A673 (cell line): Measurements from ENCODE around the gene FCHSD2. TPM values are rescaled to one million over a fixed set of nuclear protein-coding genes. Genes with fewer than 3 reads are reported as not detected.
"Not testable (repeated sequence)": the region's sequence is repeated elsewhere in the genome, so short reads cannot be mapped to it uniquely, and the experiment has no call there.

Experiments used
- BruUV-seq: library from RNA; stranded (reverse); fragments of 400-500 nt; replicated peaks from 2 replicates; lab custom pipeline; 2021; lab: Mats Ljungman, UMichigan
- CTCF ChIA-PET: fragments of 300-600 bp; sonication (Branson Sonifier 250); formaldehyde crosslinking; loops from one replicate; lab custom pipeline; 2022; ENCODE audit warnings: antibody characterized with exemption; lab: Charles Lee
- POLR2A ChIA-PET: fragments of 300-600 bp; sonication (Branson Sonifier 250); formaldehyde crosslinking; loops from one replicate; lab custom pipeline; 2022; ENCODE audit warnings: antibody characterized with exemption; ENCODE audit not compliant: low non-redundant PET; lab: Charles Lee
- DNase-seq: peaks from one replicate; pipeline ENCODE4 v3.0.0-alpha.2; 2015; ENCODE audit warnings: low spot score
- H3K27ac ChIP-seq: fragments of 200-600 bp; sonication (generic); 2 replicates; pipeline ENCODE4 v1.5.1; 2016; ENCODE audit warnings: mixed run types, low read depth, mild to moderate bottlenecking, mixed read lengths, antibody characterized with exemption, low read length; ENCODE audit not compliant: poor library complexity, severe bottlenecking
- H3K27me3 ChIP-seq: fragments of 200-600 bp; sonication (generic); replicated peaks from 2 replicates; pipeline ENCODE4 v1.6.1; 2017; ENCODE audit warnings: mixed run types, low read depth, mild to moderate bottlenecking, mixed read lengths, antibody characterized with exemption, low read length; ENCODE audit not compliant: insufficient read depth, poor library complexity
- H3K36me3 ChIP-seq: fragments of 200-600 bp; sonication (generic); 2 replicates; pipeline ENCODE4 v1.6.1; 2016; ENCODE audit warnings: mixed run types, mild to moderate bottlenecking, mixed read lengths, antibody characterized with exemption, low read length; ENCODE audit not compliant: insufficient read depth, poor library complexity, severe bottlenecking
- H3K4me1 ChIP-seq: fragments of 200-600 bp; sonication (generic); 2 replicates; pipeline ENCODE4 v1.6.1; 2017; ENCODE audit warnings: mixed run types, mild to moderate bottlenecking, mixed read lengths, antibody characterized with exemption, low read length; ENCODE audit not compliant: insufficient read depth, poor library complexity, severe bottlenecking
- H3K4me3 ChIP-seq: fragments of 200-600 bp; sonication (generic); 2 replicates; pipeline ENCODE4 v1.5.1; 2016; ENCODE audit warnings: low read depth, mixed run types, mild to moderate bottlenecking, mixed read lengths, low read length; ENCODE audit not compliant: poor library complexity, severe bottlenecking
- H3K9me3 ChIP-seq: fragments of 200-600 bp; sonication (generic); 2 replicates; pipeline ENCODE4 v1.6.1; 2016; ENCODE audit warnings: mixed run types, low read depth, mild to moderate bottlenecking, mixed read lengths, antibody characterized with exemption, low read length; ENCODE audit not compliant: poor library complexity, severe bottlenecking
- EZH2 ChIP-seq: fragments of 200-600 bp; sonication (generic); IDR thresholded peaks from 2 replicates; pipeline ENCODE4 v1.6.1; 2017; ENCODE audit warnings: borderline replicate concordance, low read depth, mild to moderate bottlenecking, mixed read lengths, antibody characterized with exemption, low read length; ENCODE audit not compliant: poor library complexity, severe bottlenecking
- intact Hi-C: fragments of 100-400 bp; cut with micrococcal nuclease; formaldehyde crosslinking; loops from one replicate; pipeline ENCODE4 v1.10.0; 2022; ENCODE audit not compliant: unreplicated experiment
- total RNA-seq: library from RNA; stranded (reverse); gene quantifications from 2 replicates; pipeline ENCODE4 v1.2.3, GENCODE V29; 2021
- TF ChIP-seq, protein P1 (sequence below): fragments of 300-800, 200-600 bp; sonication (generic); conservative IDR thresholded peaks from 2 replicates; pipeline ENCODE4 v1.5.1; 2017; ENCODE audit warnings: low read depth, mild to moderate bottlenecking, antibody characterized with exemption, low read length, moderate library complexity, mixed read lengths

FCHSD2 gene
- total RNA-seq, 1 experiment from 2014 or later = 44.7 TPM

GRCh38 chr11:72829178-72829577 lies 312.9 kb downstream of the FCHSD2 start:
- TF ChIP-seq, protein P1, sequence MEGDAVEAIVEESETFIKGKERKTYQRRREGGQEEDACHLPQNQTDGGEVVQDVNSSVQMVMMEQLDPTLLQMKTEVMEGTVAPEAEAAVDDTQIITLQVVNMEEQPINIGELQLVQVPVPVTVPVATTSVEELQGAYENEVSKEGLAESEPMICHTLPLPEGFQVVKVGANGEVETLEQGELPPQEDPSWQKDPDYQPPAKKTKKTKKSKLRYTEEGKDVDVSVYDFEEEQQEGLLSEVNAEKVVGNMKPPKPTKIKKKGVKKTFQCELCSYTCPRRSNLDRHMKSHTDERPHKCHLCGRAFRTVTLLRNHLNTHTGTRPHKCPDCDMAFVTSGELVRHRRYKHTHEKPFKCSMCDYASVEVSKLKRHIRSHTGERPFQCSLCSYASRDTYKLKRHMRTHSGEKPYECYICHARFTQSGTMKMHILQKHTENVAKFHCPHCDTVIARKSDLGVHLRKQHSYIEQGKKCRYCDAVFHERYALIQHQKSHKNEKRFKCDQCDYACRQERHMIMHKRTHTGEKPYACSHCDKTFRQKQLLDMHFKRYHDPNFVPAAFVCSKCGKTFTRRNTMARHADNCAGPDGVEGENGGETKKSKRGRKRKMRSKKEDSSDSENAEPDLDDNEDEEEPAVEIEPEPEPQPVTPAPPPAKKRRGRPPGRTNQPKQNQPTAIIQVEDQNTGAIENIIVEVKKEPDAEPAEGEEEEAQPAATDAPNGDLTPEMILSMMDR = no peak
- TF ChIP-seq EZH2 = no peak
- CTCF ChIA-PET = no interaction called here
- Histone ChIP-seq H3K4me3 (no peak overlapping the region), H3K27ac (no peak overlapping the region), H3K27me3 (no peaks in the 10 kb centered on the region), H3K9me3 (no peaks in the 10 kb centered on the region), H3K36me3 (no peaks in the 10 kb centered on the region), H3K4me1 (no peaks in the 10 kb centered on the region)
- intact Hi-C loops = no loop called here
- no peak for DNase-seq
- no TSS peak for BruUV-seq
- POLR2A ChIA-PET = no interaction called here

DNA sequence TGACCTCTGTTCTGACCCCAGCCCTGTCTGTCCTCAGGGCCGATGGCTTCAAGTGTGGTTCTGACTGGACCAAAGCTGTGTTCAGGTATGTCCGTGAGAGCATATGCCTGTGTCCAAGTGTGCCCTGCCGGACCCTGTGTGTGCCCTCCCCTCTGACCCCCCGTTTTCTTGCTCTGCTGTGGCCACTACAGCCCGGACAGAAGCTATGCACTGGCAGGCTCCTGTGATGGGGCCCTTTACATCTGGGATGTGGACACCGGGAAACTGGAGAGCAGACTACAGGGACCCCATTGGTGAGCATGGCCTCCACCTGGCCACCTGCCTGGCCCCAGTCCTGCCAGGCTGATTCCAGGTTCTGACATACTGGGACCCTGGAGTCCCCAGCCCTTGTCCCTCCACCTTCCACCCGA lies 313.4 kb downstream of the FCHSD2 start:
- POLR2A ChIA-PET = no interaction called here
- intact Hi-C loops = no loop called here

GRCh38 chr11:72828081-72828567 lies 314.0 kb downstream of the FCHSD2 start:
- H3K4me1 ChIP-seq = no peaks in the 10 kb centered on the region
- CTCF ChIA-PET = interaction anchor here (0.5 to 1.3 kb wide), 3 partner anchors 21 to 833 kb away, joined by 3 to 4 read pairs (median 3); no protein-coding TSS in a partner anchor
- no TSS peak for BruUV-seq
- no peak for DNase-seq
- H3K4me3 ChIP-seq = no peak overlapping the region
- intact Hi-C loops = no loop called here
- H3K27ac ChIP-seq = no peak overlapping the region
- no peaks in the 10 kb centered on the region for H3K36me3 ChIP-seq
- H3K9me3 ChIP-seq = no peaks in the 10 kb centered on the region
- H3K27me3 ChIP-seq = no peaks in the 10 kb centered on the region
- POLR2A ChIA-PET = no interaction called here
- TF ChIP-seq, protein P1 = no peak
- TF ChIP-seq EZH2 = no peak

More for the DNA sequence above, 313.4 kb downstream of the FCHSD2 start:
- TF ChIP-seq EZH2 = no peak
- TF ChIP-seq, protein P1 = no peak
- Histone ChIP-seq H3K9me3 (no peaks in the 10 kb centered on the region), H3K27ac (no peak overlapping the region), H3K4me3 (no peak overlapping the region), H3K4me1 (no peaks in the 10 kb centered on the region), H3K36me3 (no peaks in the 10 kb centered on the region), H3K27me3 (no peaks in the 10 kb centered on the region)
- CTCF ChIA-PET = interaction anchor here (1.3 kb wide), 1 partner anchor 21 kb away, joined by 3 read pairs; no protein-coding TSS in a partner anchor
- no TSS peak for BruUV-seq
- DNase-seq = no peak

DNA sequence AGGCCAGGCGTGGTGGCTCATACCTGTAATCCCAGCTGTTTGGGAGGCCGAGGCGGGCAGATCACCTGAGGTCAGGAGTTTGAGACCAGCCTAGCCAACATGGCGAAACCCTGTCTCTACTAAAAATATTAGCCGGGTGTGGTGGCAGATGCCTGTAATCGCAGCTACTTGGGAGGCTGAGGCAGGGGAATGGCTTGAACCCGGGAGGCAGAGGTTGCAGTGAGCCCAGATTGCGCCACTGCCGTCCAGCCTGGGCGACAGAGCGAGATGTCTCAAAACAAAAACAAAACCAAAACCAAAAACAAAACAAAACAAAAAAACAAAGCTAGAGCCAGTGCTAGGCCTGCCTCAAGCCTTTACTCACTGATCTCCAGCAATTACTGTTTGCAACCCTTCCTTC lies 314.5 kb downstream of the FCHSD2 start:
- CTCF ChIA-PET = interaction anchor here (1.0 to 1.3 kb wide), 2 partner anchors 22 to 316 kb away, joined by 3 to 4 read pairs; no protein-coding TSS in a partner anchor
- H3K4me3 ChIP-seq, H3K27me3 ChIP-seq, intact Hi-C loops, DNase-seq, BruUV-seq, POLR2A ChIA-PET, H3K27ac ChIP-seq, H3K9me3 ChIP-seq, H3K36me3 ChIP-seq, H3K4me1 ChIP-seq: not testable (repeated sequence)
